ENCODE measurements around the gene KCTD11. TPM values are rescaled to one million over a fixed set of nuclear protein-coding genes. Genes with fewer than 3 reads are reported as not detected.
"Not testable (repeated sequence)": the region's sequence is repeated elsewhere in the genome, so short reads cannot be mapped to it uniquely, and the experiment has no call there.

The KCTD11 gene
- polyA plus RNA-seq, 3 donors: 3.4 to 5.6 (median 3.6) TPM

GRCh38 chr17:7332111-7332510 is 19.9 kb upstream of the KCTD11 start:
- Histone ChIP-seq H3K4me1 (ENCODE audit: control insufficient read depth in 1 of 2, insufficient read depth in 2 of 2, low read length in 2 of 2) (peaks cover 51 to 58% of the 10 kb centered on the region in 2 donors), H3K9ac (ENCODE audit: insufficient read depth, low read length, poor library complexity, severe bottlenecking) (no peak overlapping the region), H3K27me3 (ENCODE audit: control insufficient read depth in 2 of 2, insufficient read depth in 2 of 2, low read length in 2 of 2) (no peaks in the 10 kb centered on the region), H3K27ac (ENCODE audit: low read depth in 1 of 2, low read length in 2 of 2) (no peak overlapping the region), H3K4me2 (replicated peaks; ENCODE audit: extremely low read depth, low read length, poor library complexity, severe bottlenecking) (no peak overlapping the region), H3K9me3 (replicated peaks in 1 of 2; ENCODE audit: control insufficient read depth in 1 of 2, insufficient read depth in 1 of 2, low read length in 2 of 2) (no peaks in the 10 kb centered on the region), H3K79me2 (ENCODE audit: insufficient read depth, low read length) (peaks cover 26% of the 10 kb centered on the region), H3K36me3 (replicated peaks in 1 of 2; ENCODE audit: control insufficient read depth in 1 of 2, insufficient read depth in 2 of 2, low read length in 2 of 2) (no peaks in the 10 kb centered on the region), H2AFZ (ENCODE audit: insufficient read depth, low read depth, low read length, poor library complexity, severe bottlenecking) (peak overlapping the region; percentile 36), H4K20me1 (ENCODE audit: insufficient read depth, low read length) (no peaks in the 10 kb centered on the region), H3K4me3 (replicated peaks in 1 of 3; ENCODE audit: low read depth in 2 of 3, low read length in 3 of 3) (no peak overlapping the region)
- no peak for DNase-seq
- intact Hi-C loops (cut with micrococcal nuclease): no loop called here
- Mint-ChIP-seq H3K27ac (peak overlapping the region in 4 of 7 donors; percentile 4 to 79 (median 62)), H3K27me3 (ENCODE audit: low read depth in 3 of 3) (peaks cover 0 to 7% (median 0%) of the 10 kb centered on the region in 3 donors), H3K4me3 (peak overlapping the region in 1 of 2 donors; percentile 20), H3K4me1 (peaks cover 55% of the 10 kb centered on the region), H3K9me3 (no peaks in the 10 kb centered on the region), H3K36me3 (peaks cover 0 to under 1% of the 10 kb centered on the region in 2 donors)
- 20% methylated on average over 6 of the region's 7 CpGs for WGBS (ENCODE audit: insufficient coverage)
- no peak for TF ChIP-seq CTCF (IDR thresholded peaks at IDR 0.05)

GRCh38 chr17:7332600-7333069 is 19.3 kb upstream of the KCTD11 start:
- H3K36me3 Mint-ChIP-seq; H4K20me1 ChIP-seq (ENCODE audit: insufficient read depth, low read length); H3K27me3 ChIP-seq (ENCODE audit: control insufficient read depth in 2 of 2, insufficient read depth in 2 of 2, low read length in 2 of 2); H3K9me3 ChIP-seq (replicated peaks in 1 of 2; ENCODE audit: control insufficient read depth in 1 of 2, insufficient read depth in 1 of 2, low read length in 2 of 2); intact Hi-C loops (cut with micrococcal nuclease); H3K4me2 ChIP-seq (replicated peaks; ENCODE audit: extremely low read depth, low read length, poor library complexity, severe bottlenecking); H3K27me3 Mint-ChIP-seq (ENCODE audit: low read depth in 3 of 3); DNase-seq; H3K9ac ChIP-seq (ENCODE audit: insufficient read depth, low read length, poor library complexity, severe bottlenecking); H3K27ac ChIP-seq (ENCODE audit: low read depth in 1 of 2, low read length in 2 of 2); H3K4me3 ChIP-seq (replicated peaks in 1 of 3; ENCODE audit: low read depth in 2 of 3, low read length in 3 of 3); H3K9me3 Mint-ChIP-seq; H3K36me3 ChIP-seq (replicated peaks in 1 of 2; ENCODE audit: control insufficient read depth in 1 of 2, insufficient read depth in 2 of 2, low read length in 2 of 2): not testable (repeated sequence)
- H3K4me1 ChIP-seq (ENCODE audit: control insufficient read depth in 1 of 2, insufficient read depth in 2 of 2, low read length in 2 of 2): peaks cover 55 to 63% of the 10 kb centered on the region in 2 donors
- Mint-ChIP-seq H3K4me1 (peaks cover 60% of the 10 kb centered on the region), H3K4me3 (peak overlapping the region; percentile 20 to 57), H3K27ac (peak overlapping the region in 4 of 7 donors; percentile 31 to 79 (median 62))
- H2AFZ ChIP-seq (ENCODE audit: insufficient read depth, low read depth, low read length, poor library complexity, severe bottlenecking): peak overlapping the region; percentile 36
- peaks cover 26% of the 10 kb centered on the region for H3K79me2 ChIP-seq (ENCODE audit: insufficient read depth, low read length)
- WGBS (ENCODE audit: insufficient coverage): 36% methylated on average over 4 of the region's 14 CpGs
